Right lobe of liver (tissue), 6 donors: ENCODE data around the gene AGTPBP1. TPM values are rescaled to one million over a fixed set of nuclear protein-coding genes. Genes with fewer than 3 reads are reported as not detected.

Source experiments
- ATAC-seq, 4 donors: fragments of 200-7000 bp; cut with Tn5 transposase; one replicate each; pipeline ENCODE4 v1.9.1; 2020; ENCODE audit warnings: mild to moderate bottlenecking in 4 of 4, moderate library complexity in 4 of 4
- DNase-seq, 3 donors: peaks; one replicate each; pipeline ENCODE4 v3.0.0-alpha.2; 2020
- H3K27ac ChIP-seq, 3 donors: fragments of 200-600 bp; one replicate each; pipeline ENCODE4 v1.8.0; 2022
- H3K27me3 ChIP-seq, 2 donors: fragments of 200-600 bp; one replicate each; pipeline ENCODE4 v1.8.0; 2022
- H3K36me3 ChIP-seq, 4 donors: fragments of 200-600 bp; sonication (generic) in 1 of 4; one replicate each; pipeline versions ENCODE4 v1.5.1 to v1.8.0; 2017 to 2022; ENCODE audit warnings: control low read depth in 1 of 4
- H3K4me1 ChIP-seq, 4 donors: fragments of 200-600 bp; sonication (generic) in 1 of 4; one replicate each; pipeline versions ENCODE4 v1.5.1 to v1.8.0; 2017 to 2022; ENCODE audit warnings: control low read depth in 1 of 4
- H3K4me3 ChIP-seq, 3 donors: fragments of 200-600 bp; one replicate each; pipeline ENCODE4 v1.8.0; 2022
- H3K9me3 ChIP-seq, 4 donors: fragments of 200-600 bp; sonication (generic) in 1 of 4; one replicate each; pipeline versions ENCODE4 v1.5.1 to v1.8.0; 2017 to 2022; ENCODE audit warnings: control low read depth in 1 of 4
- CTCF ChIP-seq, 4 donors: fragments of 200-600 bp in 3 of 4; fragments of 450-650 bp in 1 of 4; IDR thresholded peaks; one replicate each; pipeline versions ENCODE4 v1.5.1 to v1.8.0; 2016 to 2022; ENCODE audit warnings: antibody characterized with exemption in 4 of 4, mild to moderate bottlenecking in 2 of 4
- POLR2A ChIP-seq: fragments of 450-650 bp; IDR thresholded peaks from one replicate; pipeline ENCODE4 v1.6.1; 2017; ENCODE audit warnings: antibody characterized with exemption, mild to moderate bottlenecking
- WGBS: methylation state at CpG from one replicate; pipeline ENCODE4 v1.1.6; 2018; ENCODE audit warnings: low coverage, low lambda C conversion rate; ENCODE audit not compliant: insufficient coverage; ENCODE audit errors: missing lambda C conversion rate; 5-methylcytosine and 5-hydroxymethylcytosine counted together
- intact Hi-C, 2 donors: fragments of 100-400 bp; cut with DNase I; formaldehyde crosslinking; loops; one replicate each; pipeline versions ENCODE4 v1.11.2 to v1.14.1; 2022
- total RNA-seq, 6 experiments: library from RNA; depleted of rRNA in 2 of 6; stranded (reverse); fragments of >200 nt in 2 of 6; fragmentation: NEBNext Ultra II Directional in 3 of 6; extraction: Animal tissue kit (Norgen Biotek cat#: 25700) in 3 of 6; gene quantifications; one replicate each; pipeline versions ENCODE4 v1.1.0 to v1.2.4, GENCODE V29; 2016 to 2023
- donor health status: DM: no; HTN: yes; CAD: no.
- donor health status: DM: no; HTN: no; CAD: no.
- donor health status: DM: no; HTN: no; CAD: no.
- donor health status: DM: no; HTN: yes; CAD: no.
- donor health status: DM: no; HTN: yes; CAD: no.

The AGTPBP1 gene
- total RNA-seq, 6 experiments from 2014 or later: 5.1 to 7.7 (median 6.5) TPM

- no peaks in the 10 kb centered on the region for H3K27me3 ChIP-seq
- intact Hi-C loops: no loop called here
- no peaks in the 10 kb centered on the region for H3K9me3 ChIP-seq
- 50% methylated on average over 2 of the region's 4 CpGs for WGBS
- H3K4me3 ChIP-seq: no peak overlapping the region
- ATAC-seq (no peak), DNase-seq (no peak)
- no peaks in the 10 kb centered on the region for H3K36me3 ChIP-seq
- H3K27ac ChIP-seq: no peak overlapping the region
- no peaks in the 10 kb centered on the region for H3K4me1 ChIP-seq
- TF ChIP-seq CTCF (IDR thresholded peaks at IDR 0.05) (no peak), POLR2A (no peak)
Observed at GRCh38 chr9:85508616-85509015, 233.1 kb downstream of the AGTPBP1 start.

- Histone ChIP-seq H3K4me3 (no peak overlapping the region), H3K36me3 (no peaks in the 10 kb centered on the region), H3K4me1 (no peaks in the 10 kb centered on the region), H3K9me3 (no peaks in the 10 kb centered on the region), H3K27me3 (no peaks in the 10 kb centered on the region), H3K27ac (no peak overlapping the region)
- no peak for ATAC-seq
- TF ChIP-seq CTCF (IDR thresholded peaks at IDR 0.05): no peak
- no peak for TF ChIP-seq POLR2A
- no peak for DNase-seq
- intact Hi-C loops: no loop called here
- WGBS: 62% methylated on average over 3 of the region's 7 CpGs
Observed at GRCh38 chr9:85505612-85506011, 236.1 kb downstream of the AGTPBP1 start.

GRCh38 chr9:85502815-85503655 lies 238.7 kb downstream of the AGTPBP1 start:
- ATAC-seq (no peak), DNase-seq (no peak)
- Histone ChIP-seq H3K27ac (no peak overlapping the region), H3K4me3 (no peak overlapping the region), H3K4me1 (no peaks in the 10 kb centered on the region), H3K9me3 (no peaks in the 10 kb centered on the region), H3K27me3 (no peaks in the 10 kb centered on the region), H3K36me3 (no peaks in the 10 kb centered on the region)
- TF ChIP-seq POLR2A (no peak), CTCF (IDR thresholded peaks at IDR 0.05) (no peak)
- intact Hi-C loops: no loop called here
- WGBS: 88% methylated on average over 1 of the region's 4 CpGs

- DNase-seq (no peak), ATAC-seq (no peak)
- H3K27me3 ChIP-seq: no peaks in the 10 kb centered on the region
- intact Hi-C loops: no loop called here
- no peaks in the 10 kb centered on the region for H3K36me3 ChIP-seq
- WGBS: 40% methylated on average over 1 of the region's 1 CpG
- no peaks in the 10 kb centered on the region for H3K4me1 ChIP-seq
- no peak for TF ChIP-seq CTCF (IDR thresholded peaks at IDR 0.05)
- TF ChIP-seq POLR2A: no peak
- no peaks in the 10 kb centered on the region for H3K9me3 ChIP-seq
- H3K4me3 ChIP-seq: no peak overlapping the region
- no peak overlapping the region for H3K27ac ChIP-seq
Observed at GRCh38 chr9:85501882-85502281, 239.9 kb downstream of the AGTPBP1 start.
